GM18907 (cell line): ENCODE measurements around the gene ZMYND11.
"Not testable (repeated sequence)": the region's sequence is repeated elsewhere in the genome, so short reads cannot be mapped to it uniquely, and the experiment has no call there.

Experiments used
- ATAC-seq: cut with Tn5 transposase; IDR thresholded peaks from one replicate; pipeline ENCODE4 v1.9.1; 2021; ENCODE audit warnings: mild to moderate bottlenecking, moderate library complexity; ENCODE audit not compliant: unreplicated experiment

ZMYND11 gene

GRCh38 chr10:279232-279631, 144.0 kb downstream of the ZMYND11 start:
- no peak for ATAC-seq

GRCh38 chr10:279655-280054, 144.4 kb downstream of the ZMYND11 start:
- ATAC-seq: no peak

GRCh38 chr10:282294-283139, 147.3 kb downstream of the ZMYND11 start:
- ATAC-seq: no peak

GRCh38 chr10:283140-283479, 147.9 kb downstream of the ZMYND11 start:
- ATAC-seq: no peak

GRCh38 chr10:283916-284356, 148.7 kb downstream of the ZMYND11 start:
- peak; percentile 84 for ATAC-seq

GRCh38 chr10:285216-285615, 150.0 kb downstream of the ZMYND11 start:
- no peak for ATAC-seq

GRCh38 chr10:287026-287709, 151.9 kb downstream of the ZMYND11 start:
- ATAC-seq: no peak

- no peak for ATAC-seq
Measured at GRCh38 chr10:287814-288213, 152.6 kb downstream of the ZMYND11 start.

GRCh38 chr10:288316-289200, 153.3 kb downstream of the ZMYND11 start:
- ATAC-seq: no peak

GRCh38 chr10:289581-289980, 154.3 kb downstream of the ZMYND11 start:
- no peak for ATAC-seq

- ATAC-seq: no peak
Measured at GRCh38 chr10:290026-290725, 154.9 kb downstream of the ZMYND11 start.

- no peak for ATAC-seq
Measured at GRCh38 chr10:293636-294035, 158.4 kb downstream of the ZMYND11 start.

GRCh38 chr10:297567-297966, 162.3 kb downstream of the ZMYND11 start:
- no peak for ATAC-seq

- ATAC-seq: no peak
Measured at GRCh38 chr10:298033-298432, 162.8 kb downstream of the ZMYND11 start.

- ATAC-seq: no peak
Measured at GRCh38 chr10:299512-299911, 164.3 kb downstream of the ZMYND11 start.

GRCh38 chr10:299969-300368, 164.7 kb downstream of the ZMYND11 start:
- no peak for ATAC-seq

GRCh38 chr10:300580-300979, 165.3 kb downstream of the ZMYND11 start:
- not testable (repeated sequence) for ATAC-seq

- no peak for ATAC-seq
Measured at GRCh38 chr10:301536-301935, 166.3 kb downstream of the ZMYND11 start.
